DND-41 (cell line): ENCODE data around the gene PCDH11Y.
"Not testable (repeated sequence)": the region's sequence is repeated elsewhere in the genome, so short reads cannot be mapped to it uniquely, and the experiment has no call there.

Experiments
- ATAC-seq: fragments of 200-7000 bp; cut with Tn5 transposase; 3 replicates; pipeline ENCODE4 v1.9.1; 2021; ENCODE audit warnings: low read depth; ENCODE audit not compliant: insufficient read depth
- DNase-seq: peaks from one replicate; pipeline ENCODE4 v3.0.0-alpha.2; 2020
- H2AFZ ChIP-seq: 2 replicates; pipeline ENCODE4 v1.6.0; 2012; ENCODE audit warnings: low read depth, low read length
- H3K27ac ChIP-seq: 2 replicates; pipeline ENCODE4 v1.5.1; 2012; ENCODE audit warnings: low read length, inconsistent platforms
- H3K27me3 ChIP-seq: fragments of 200-600 bp; sonication (generic); 2 replicates; pipeline ENCODE4 v1.6.0; 2012; ENCODE audit warnings: low read length, mild to moderate bottlenecking, inconsistent platforms; ENCODE audit not compliant: insufficient read depth, poor library complexity
- H3K36me3 ChIP-seq: 2 replicates; pipeline ENCODE4 v1.5.1; 2012; ENCODE audit warnings: low read length, inconsistent platforms; ENCODE audit not compliant: insufficient read depth
- H3K4me1 ChIP-seq: 2 replicates; pipeline ENCODE4 v1.5.1; 2012; ENCODE audit warnings: mild to moderate bottlenecking, low read length; ENCODE audit not compliant: insufficient read depth
- H3K4me2 ChIP-seq: 2 replicates; pipeline ENCODE4 v1.6.0; 2012; ENCODE audit warnings: mild to moderate bottlenecking, moderate library complexity, low read length, inconsistent platforms; ENCODE audit not compliant: insufficient read depth
- H3K4me3 ChIP-seq, 2 experiments: fragments of 200-600 bp in 1 of 2; shearing (Covaris generic) in 1 of 2; 2 replicates each; pipeline ENCODE4 v1.5.1; 2012 to 2016; ENCODE audit warnings: inconsistent platforms in 2 of 2, low read length in 2 of 2, mild to moderate bottlenecking in 2 of 2, low read depth in 1 of 2, moderate library complexity in 1 of 2
- H3K79me2 ChIP-seq: 2 replicates; pipeline ENCODE4 v1.6.0; 2012; ENCODE audit warnings: low read length, inconsistent platforms; ENCODE audit not compliant: insufficient read depth
- H3K9ac ChIP-seq: 2 replicates; pipeline ENCODE4 v1.6.0; 2012; ENCODE audit warnings: low read depth, mild to moderate bottlenecking, inconsistent platforms, low read length, moderate library complexity
- H3K9me3 ChIP-seq: 2 replicates; pipeline ENCODE4 v1.5.1; 2012; ENCODE audit warnings: low read length, moderate library complexity, mild to moderate bottlenecking, inconsistent platforms; ENCODE audit not compliant: insufficient read depth, severe bottlenecking
- H4K20me1 ChIP-seq: 2 replicates; pipeline ENCODE4 v1.6.0; 2012; ENCODE audit warnings: low read length; ENCODE audit not compliant: insufficient read depth

PCDH11Y gene

GRCh38 chrY:5215116-5215515 lies 215.0 kb downstream of the PCDH11Y start:
- H3K4me3 ChIP-seq, H4K20me1 ChIP-seq, H3K9ac ChIP-seq, H3K27ac ChIP-seq, H3K4me2 ChIP-seq, ATAC-seq, H3K9me3 ChIP-seq, DNase-seq, H3K36me3 ChIP-seq, H3K27me3 ChIP-seq, H2AFZ ChIP-seq, H3K79me2 ChIP-seq, H3K4me1 ChIP-seq: not testable (repeated sequence)

GRCh38 chrY:5324931-5325330 lies 324.8 kb downstream of the PCDH11Y start:
- H3K79me2 ChIP-seq, H3K27ac ChIP-seq, DNase-seq, ATAC-seq, H3K9ac ChIP-seq, H3K36me3 ChIP-seq, H3K9me3 ChIP-seq, H2AFZ ChIP-seq, H3K4me3 ChIP-seq, H3K4me1 ChIP-seq, H4K20me1 ChIP-seq, H3K4me2 ChIP-seq, H3K27me3 ChIP-seq: not testable (repeated sequence)

- not testable (repeated sequence) for ATAC-seq, H3K4me3 ChIP-seq, H3K27me3 ChIP-seq, H4K20me1 ChIP-seq, H3K9ac ChIP-seq, H3K79me2 ChIP-seq, H3K4me2 ChIP-seq, H3K27ac ChIP-seq, H3K9me3 ChIP-seq, H3K36me3 ChIP-seq, H3K4me1 ChIP-seq, H2AFZ ChIP-seq, DNase-seq
Measured at GRCh38 chrY:5342220-5342619, 342.1 kb downstream of the PCDH11Y start.

- not testable (repeated sequence) for H3K79me2 ChIP-seq, H3K9ac ChIP-seq, DNase-seq, H2AFZ ChIP-seq, H3K4me2 ChIP-seq, H3K27ac ChIP-seq, ATAC-seq, H3K4me1 ChIP-seq, H3K4me3 ChIP-seq, H3K27me3 ChIP-seq, H4K20me1 ChIP-seq, H3K36me3 ChIP-seq, H3K9me3 ChIP-seq
Measured at GRCh38 chrY:5543705-5544104, 543.6 kb downstream of the PCDH11Y start.

- not testable (repeated sequence) for H3K9ac ChIP-seq, H2AFZ ChIP-seq, H3K79me2 ChIP-seq, H3K4me3 ChIP-seq, H3K27me3 ChIP-seq, H3K4me1 ChIP-seq, H3K36me3 ChIP-seq, H3K4me2 ChIP-seq, H3K9me3 ChIP-seq, ATAC-seq, H4K20me1 ChIP-seq, H3K27ac ChIP-seq, DNase-seq
Measured at GRCh38 chrY:5638589-5638988, 638.5 kb downstream of the PCDH11Y start.

- not testable (repeated sequence) for H3K9me3 ChIP-seq, H3K4me3 ChIP-seq, H3K79me2 ChIP-seq, DNase-seq, H3K9ac ChIP-seq, H3K4me2 ChIP-seq, ATAC-seq, H2AFZ ChIP-seq, H3K4me1 ChIP-seq, H3K27ac ChIP-seq, H3K27me3 ChIP-seq, H4K20me1 ChIP-seq, H3K36me3 ChIP-seq
Measured at GRCh38 chrY:5679265-5679664, 679.2 kb downstream of the PCDH11Y start.

- not testable (repeated sequence) for H2AFZ ChIP-seq, H3K4me3 ChIP-seq, ATAC-seq, H3K27ac ChIP-seq, H3K4me2 ChIP-seq, H3K9ac ChIP-seq, H3K4me1 ChIP-seq, DNase-seq, H3K79me2 ChIP-seq, H3K27me3 ChIP-seq, H4K20me1 ChIP-seq, H3K36me3 ChIP-seq, H3K9me3 ChIP-seq
Measured at GRCh38 chrY:5708727-5709126, 708.6 kb downstream of the PCDH11Y start.

GRCh38 chrY:5709788-5710381 lies 709.8 kb downstream of the PCDH11Y start:
- H2AFZ ChIP-seq, H3K36me3 ChIP-seq, H3K9ac ChIP-seq, H4K20me1 ChIP-seq, H3K4me1 ChIP-seq, H3K9me3 ChIP-seq, H3K4me3 ChIP-seq, DNase-seq, H3K27ac ChIP-seq, ATAC-seq, H3K4me2 ChIP-seq, H3K27me3 ChIP-seq, H3K79me2 ChIP-seq: not testable (repeated sequence)
